GM19193 (cell line): ENCODE results near the gene ANKRD40CL.

Source experiments
- POLR2A ChIP-seq: IDR thresholded peaks from 4 replicates; pipeline ENCODE4 v1.6.1; 2011; ENCODE audit not compliant: insufficient read depth, insufficient read length; ENCODE audit errors: extremely low read depth

The ANKRD40CL gene

GRCh38 chr17:50745631-50746030 lies 21.7 kb downstream of the ANKRD40CL start:
- TF ChIP-seq POLR2A = no peak

GRCh38 chr17:50739098-50739497 lies 28.2 kb downstream of the ANKRD40CL start:
- TF ChIP-seq POLR2A = no peak

- TF ChIP-seq POLR2A = no peak
Measured at GRCh38 chr17:50737118-50737698, 30.1 kb downstream of the ANKRD40CL start.

GRCh38 chr17:50735287-50735686 lies 32.0 kb downstream of the ANKRD40CL start:
- TF ChIP-seq POLR2A = no peak

GRCh38 chr17:50731575-50732460 lies 35.5 kb downstream of the ANKRD40CL start:
- TF ChIP-seq POLR2A = no peak

GRCh38 chr17:50728881-50729765 lies 38.2 kb downstream of the ANKRD40CL start:
- TF ChIP-seq POLR2A = no peak

- no peak for TF ChIP-seq POLR2A
Measured at GRCh38 chr17:50728112-50728429, 39.2 kb downstream of the ANKRD40CL start.

GRCh38 chr17:50725769-50726655 lies 41.3 kb downstream of the ANKRD40CL start:
- TF ChIP-seq POLR2A = no peak

- no peak for TF ChIP-seq POLR2A
Measured at GRCh38 chr17:50722746-50723145, 44.6 kb downstream of the ANKRD40CL start.

GRCh38 chr17:50721194-50722010 lies 45.9 kb downstream of the ANKRD40CL start:
- TF ChIP-seq POLR2A = no peak

GRCh38 chr17:50719924-50720794 lies 47.2 kb downstream of the ANKRD40CL start:
- TF ChIP-seq POLR2A = no peak

- peak; percentile 97 for TF ChIP-seq POLR2A
Measured at GRCh38 chr17:50719144-50719923, 48.0 kb downstream of the ANKRD40CL start, which contains the start of gene LUC7L3. Gene LUC7L3, plus strand, starts transcription at chr17:50719603. Its CDS starts 130 bp downstream, at chr17:50719733.
